ENCODE measurements around the gene ZC3H13. TPM values are rescaled to one million over a fixed set of nuclear protein-coding genes. Genes with fewer than 3 reads are reported as not detected.

ZC3H13 gene
- total RNA-seq, 4 donors from 2014 or later: 18.8 to 40.6 (median 34.7) TPM

- WGBS: 36% methylated on average over 4 of the region's 4 CpGs
- DNase-seq (ENCODE audit: low spot score in 2 of 2): no peak
- Histone ChIP-seq H3K4me3 (no peak overlapping the region), H3K36me3 (no peaks in the 10 kb centered on the region), H3K4me1 (peaks cover 4% of the 10 kb centered on the region), H3K27me3 (peaks cover 22% of the 10 kb centered on the region), H3K27ac (no peak overlapping the region), H3K9me3 (no peaks in the 10 kb centered on the region)
- TF ChIP-seq EP300 (IDR thresholded peaks at IDR 0.05) (no peak), CTCF (IDR thresholded peaks at IDR 0.05) (no peak), POLR2AphosphoS5 (IDR thresholded peaks at IDR 0.05) (no peak), POLR2A (IDR thresholded peaks at IDR 0.05) (no peak)
These were observed 115.9 kb downstream of the ZC3H13 start for GRCh38 chr13:45936621-45937020.

DNA sequence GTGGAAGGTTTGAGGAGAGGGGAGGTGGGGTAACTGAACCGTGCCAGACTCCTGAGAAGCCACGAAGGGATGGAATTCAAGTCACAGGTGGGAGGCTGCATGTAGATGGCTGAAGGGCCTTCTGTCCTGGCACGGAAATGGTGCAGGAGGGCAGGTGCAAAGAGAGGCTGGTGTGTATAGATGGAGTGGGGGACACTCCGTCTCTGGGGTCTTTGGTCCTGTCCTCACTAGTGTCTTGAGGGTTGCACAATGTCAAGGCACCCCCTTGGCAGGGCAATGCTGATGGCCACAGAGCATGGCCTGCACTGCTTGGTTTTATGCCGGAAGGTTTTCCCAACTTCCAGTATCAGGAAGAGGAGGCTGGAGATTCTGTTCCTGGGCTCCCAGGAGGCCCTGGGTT is 118.3 kb downstream of the ZC3H13 start:
- TF ChIP-seq POLR2A (IDR thresholded peaks at IDR 0.05) (no peak), CTCF (IDR thresholded peaks at IDR 0.05) (no peak), POLR2AphosphoS5 (IDR thresholded peaks at IDR 0.05) (no peak)
- Histone ChIP-seq H3K4me3 (no peak overlapping the region), H3K36me3 (no peaks in the 10 kb centered on the region), H3K9me3 (no peaks in the 10 kb centered on the region), H3K27ac (no peak overlapping the region), H3K4me1 (peaks cover 4% of the 10 kb centered on the region), H3K27me3 (peaks cover 26% of the 10 kb centered on the region)
- WGBS: 91% methylated on average over 5 of the region's 5 CpGs
- no peak for DNase-seq (ENCODE audit: low spot score in 2 of 2)

DNA sequence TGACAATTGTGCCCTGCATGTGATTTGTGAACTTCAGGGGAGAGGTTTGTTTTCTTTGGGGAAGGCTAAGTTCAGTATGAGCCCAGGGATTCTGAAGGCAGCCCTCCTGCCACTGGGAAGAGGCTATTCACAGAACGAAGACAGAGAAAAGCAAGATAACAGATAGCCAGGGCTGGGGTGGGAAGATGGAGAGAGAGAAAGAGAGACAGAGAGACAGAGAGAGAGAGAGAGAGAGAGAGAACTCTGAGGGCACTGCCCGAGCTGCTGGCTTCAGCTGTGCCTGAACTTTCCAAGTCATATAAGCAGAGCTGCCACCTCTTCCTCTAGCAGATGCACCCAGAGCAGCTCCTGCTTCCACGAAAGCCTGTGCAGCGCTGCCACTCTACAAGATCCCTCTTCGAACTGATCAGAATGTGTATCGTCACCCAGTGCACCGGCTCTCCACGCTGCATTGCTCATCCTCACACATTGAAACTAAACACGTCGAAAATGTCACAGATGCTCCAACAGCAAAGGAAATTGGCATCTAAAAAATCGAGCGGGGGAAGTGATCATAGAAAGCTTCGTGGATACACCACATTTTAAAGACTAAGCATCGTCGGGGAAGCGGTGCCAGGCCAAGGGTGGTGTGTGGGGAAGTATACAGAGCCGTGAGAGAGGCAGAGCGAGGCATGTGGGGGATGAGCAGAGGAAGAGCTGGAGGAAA is 119.2 kb downstream of the ZC3H13 start:
- Histone ChIP-seq H3K9me3 (no peaks in the 10 kb centered on the region), H3K36me3 (no peaks in the 10 kb centered on the region), H3K4me3 (no peak overlapping the region), H3K27me3 (peaks cover 26% of the 10 kb centered on the region), H3K27ac (no peak overlapping the region), H3K4me1 (peaks cover 4% of the 10 kb centered on the region)
- no peak for TF ChIP-seq POLR2AphosphoS5 (IDR thresholded peaks at IDR 0.05)
- TF ChIP-seq EP300 (IDR thresholded peaks at IDR 0.05): no peak
- TF ChIP-seq CTCF (IDR thresholded peaks at IDR 0.05): no peak
- no peak for TF ChIP-seq POLR2A (IDR thresholded peaks at IDR 0.05)
- WGBS: 81% methylated on average over 18 of the region's 18 CpGs
- DNase-seq (ENCODE audit: low spot score in 2 of 2): no peak

- no peak overlapping the region for H3K27ac ChIP-seq
- DNase-seq (ENCODE audit: low spot score in 2 of 2): no peak
- peaks cover 26% of the 10 kb centered on the region for H3K27me3 ChIP-seq
- no peaks in the 10 kb centered on the region for H3K9me3 ChIP-seq
- 59% methylated on average over 3 of the region's 3 CpGs for WGBS
- H3K4me3 ChIP-seq: no peak overlapping the region
- H3K4me1 ChIP-seq: peaks cover 4% of the 10 kb centered on the region
- TF ChIP-seq POLR2A (IDR thresholded peaks at IDR 0.05) (no peak), POLR2AphosphoS5 (IDR thresholded peaks at IDR 0.05) (no peak), CTCF (IDR thresholded peaks at IDR 0.05) (no peak), EP300 (IDR thresholded peaks at IDR 0.05) (no peak)
- H3K36me3 ChIP-seq: no peaks in the 10 kb centered on the region
These were observed 119.9 kb downstream of the ZC3H13 start for GRCh38 chr13:45932676-45933075.

GRCh38 chr13:45932172-45932571 is 120.4 kb downstream of the ZC3H13 start:
- H3K9me3 ChIP-seq: no peaks in the 10 kb centered on the region
- no peak overlapping the region for H3K27ac ChIP-seq
- no peaks in the 10 kb centered on the region for H3K36me3 ChIP-seq
- peaks cover 4% of the 10 kb centered on the region for H3K4me1 ChIP-seq
- 79% methylated on average over 5 of the region's 5 CpGs for WGBS
- TF ChIP-seq EP300 (IDR thresholded peaks at IDR 0.05) (no peak), POLR2A (IDR thresholded peaks at IDR 0.05) (no peak), CTCF (IDR thresholded peaks at IDR 0.05) (no peak), POLR2AphosphoS5 (IDR thresholded peaks at IDR 0.05) (no peak)
- DNase-seq (ENCODE audit: low spot score in 2 of 2): no peak
- H3K4me3 ChIP-seq: no peak overlapping the region
- peaks cover 26% of the 10 kb centered on the region for H3K27me3 ChIP-seq
